GM18907 (cell line): ENCODE measurements around the gene HOXA6.

Experiments
- ATAC-seq: cut with Tn5 transposase; IDR thresholded peaks from one replicate; pipeline ENCODE4 v1.9.1; 2021; ENCODE audit warnings: mild to moderate bottlenecking, moderate library complexity; ENCODE audit not compliant: unreplicated experiment

The HOXA6 gene

GRCh38 chr7:27141137-27141922 is 6.2 kb downstream of the HOXA6 start:
- ATAC-seq: no peak

GRCh38 chr7:27140126-27140857 is 7.3 kb downstream of the HOXA6 start:
- ATAC-seq: no peak

- ATAC-seq: no peak
These were observed 8.0 kb downstream of the HOXA6 start for GRCh38 chr7:27139334-27140125.

GRCh38 chr7:27138985-27139333 is 8.6 kb downstream of the HOXA6 start:
- no peak for ATAC-seq

- no peak for ATAC-seq
These were observed 9.1 kb downstream of the HOXA6 start for GRCh38 chr7:27138472-27138871.

- no peak for ATAC-seq
These were observed 9.8 kb downstream of the HOXA6 start for GRCh38 chr7:27137640-27138315.

- ATAC-seq: no peak
These were observed 13.2 kb downstream of the HOXA6 start for GRCh38 chr7:27134392-27134791.

GRCh38 chr7:27133409-27134231 is 14.0 kb downstream of the HOXA6 start:
- no peak for ATAC-seq

GRCh38 chr7:27132978-27133377 is 14.6 kb downstream of the HOXA6 start:
- ATAC-seq: no peak

- ATAC-seq: no peak
These were observed 15.4 kb downstream of the HOXA6 start for GRCh38 chr7:27132214-27132613.

- no peak for ATAC-seq
These were observed 16.2 kb downstream of the HOXA6 start for GRCh38 chr7:27131390-27131819.

- no peak for ATAC-seq
These were observed 16.8 kb downstream of the HOXA6 start, which contains the start of gene HOXA4 for GRCh38 chr7:27130540-27131389. TSS of gene HOXA4 (minus strand) at chr7:27130757. CDS start at chr7:27130733, 24 bp downstream.

GRCh38 chr7:27129729-27130539 is 17.6 kb downstream of the HOXA6 start:
- ATAC-seq: no peak

GRCh38 chr7:27128776-27129728 is 18.5 kb downstream of the HOXA6 start:
- no peak for ATAC-seq

GRCh38 chr7:27128034-27128433 is 19.5 kb downstream of the HOXA6 start:
- no peak for ATAC-seq

GRCh38 chr7:27126596-27127327 is 20.8 kb downstream of the HOXA6 start:
- ATAC-seq: no peak
